SIG-M5 treated with dmso at 0.1 percent for 504 hours (cell line): ENCODE measurements around the gene CCND2.

Experiments used
- DNase-seq: peaks from one replicate; lab custom pipeline; 2025; ENCODE audit not compliant: unreplicated experiment; lab: John Stamatoyannopoulos, UW

Gene CCND2

DNA sequence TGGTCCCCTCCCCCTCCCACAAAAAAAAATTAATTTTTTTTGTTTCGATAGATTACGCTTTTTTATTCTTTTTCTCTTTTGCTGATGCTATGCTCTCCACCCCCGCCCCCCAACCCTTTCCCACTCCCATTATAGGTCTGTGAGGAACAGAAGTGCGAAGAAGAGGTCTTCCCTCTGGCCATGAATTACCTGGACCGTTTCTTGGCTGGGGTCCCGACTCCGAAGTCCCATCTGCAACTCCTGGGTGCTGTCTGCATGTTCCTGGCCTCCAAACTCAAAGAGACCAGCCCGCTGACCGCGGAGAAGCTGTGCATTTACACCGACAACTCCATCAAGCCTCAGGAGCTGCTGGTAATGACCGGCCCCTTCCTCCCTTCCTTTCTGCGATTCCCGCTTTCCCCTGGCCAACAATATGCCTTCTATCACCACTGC lies 2.3 kb downstream of the CCND2 start:
- no peak for DNase-seq

DNA sequence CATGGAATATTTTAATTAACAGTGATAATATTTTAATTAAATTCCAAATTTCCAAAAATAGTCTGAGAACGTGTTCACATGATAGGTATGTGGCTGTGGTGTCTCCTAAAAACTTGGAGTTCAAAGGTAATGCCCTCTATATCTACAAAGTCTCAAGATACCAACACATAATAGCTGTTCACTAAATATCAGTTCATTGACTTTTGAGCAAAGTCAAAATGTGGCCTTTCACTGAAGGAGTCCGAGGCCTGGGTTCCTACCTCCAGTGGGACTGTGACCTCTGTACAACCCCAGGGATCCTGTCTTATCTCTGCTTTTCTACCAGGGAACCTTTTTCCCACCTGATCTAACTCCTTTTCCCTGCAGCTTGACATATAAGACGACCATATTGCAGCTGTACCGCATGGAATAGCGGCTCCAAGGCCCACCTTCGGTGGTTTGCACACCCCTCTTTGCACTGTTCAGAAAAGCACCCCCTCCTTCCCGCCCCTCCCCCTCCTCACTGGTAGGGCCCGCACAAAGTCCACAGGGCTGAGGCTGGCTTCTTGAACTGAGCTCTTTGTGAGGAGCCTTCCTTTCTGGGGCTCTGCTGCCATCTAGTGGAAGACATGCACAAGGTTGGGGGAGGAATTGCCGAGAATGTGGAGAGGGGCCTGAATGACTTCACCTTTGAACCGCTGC lies 3.1 kb downstream of the CCND2 start:
- peak; percentile 80 for DNase-seq

DNA sequence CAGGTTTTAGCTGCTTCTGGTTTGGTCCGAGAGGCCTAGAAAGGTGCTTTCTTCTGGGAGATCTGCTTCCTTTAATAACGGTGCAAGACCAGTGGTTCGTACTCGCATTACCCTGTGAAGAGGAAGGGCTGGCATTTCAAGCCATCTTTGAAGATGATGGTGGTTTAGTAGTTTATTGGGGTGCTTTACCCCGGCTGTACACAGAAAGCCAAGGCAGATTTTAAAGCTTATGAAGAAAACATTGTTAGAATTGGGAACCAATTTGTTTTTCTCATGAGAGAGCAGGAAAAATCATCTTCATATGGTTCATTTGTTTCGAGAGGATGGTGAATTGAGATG lies 3.6 kb downstream of the CCND2 start:
- no peak for DNase-seq

DNA sequence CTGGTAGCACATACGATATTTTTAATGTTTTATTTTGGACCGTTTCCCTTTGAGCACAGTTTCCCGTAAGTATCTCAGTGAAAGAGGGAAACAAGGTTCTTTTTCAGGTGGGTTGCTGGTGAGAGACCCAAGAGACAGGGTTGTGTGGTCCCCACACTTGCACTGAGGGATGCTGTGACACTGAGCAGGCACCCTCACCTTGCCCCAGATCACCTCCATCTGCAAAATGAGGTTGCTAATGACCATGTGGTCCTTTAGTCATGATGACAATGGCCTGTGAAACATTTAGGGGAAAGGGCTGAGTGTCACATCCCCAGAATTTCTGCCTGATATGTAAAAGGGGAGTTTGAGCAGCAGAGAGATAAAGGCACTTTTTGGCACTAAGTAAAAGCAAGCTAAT lies 4.3 kb downstream of the CCND2 start:
- no peak for DNase-seq

DNA sequence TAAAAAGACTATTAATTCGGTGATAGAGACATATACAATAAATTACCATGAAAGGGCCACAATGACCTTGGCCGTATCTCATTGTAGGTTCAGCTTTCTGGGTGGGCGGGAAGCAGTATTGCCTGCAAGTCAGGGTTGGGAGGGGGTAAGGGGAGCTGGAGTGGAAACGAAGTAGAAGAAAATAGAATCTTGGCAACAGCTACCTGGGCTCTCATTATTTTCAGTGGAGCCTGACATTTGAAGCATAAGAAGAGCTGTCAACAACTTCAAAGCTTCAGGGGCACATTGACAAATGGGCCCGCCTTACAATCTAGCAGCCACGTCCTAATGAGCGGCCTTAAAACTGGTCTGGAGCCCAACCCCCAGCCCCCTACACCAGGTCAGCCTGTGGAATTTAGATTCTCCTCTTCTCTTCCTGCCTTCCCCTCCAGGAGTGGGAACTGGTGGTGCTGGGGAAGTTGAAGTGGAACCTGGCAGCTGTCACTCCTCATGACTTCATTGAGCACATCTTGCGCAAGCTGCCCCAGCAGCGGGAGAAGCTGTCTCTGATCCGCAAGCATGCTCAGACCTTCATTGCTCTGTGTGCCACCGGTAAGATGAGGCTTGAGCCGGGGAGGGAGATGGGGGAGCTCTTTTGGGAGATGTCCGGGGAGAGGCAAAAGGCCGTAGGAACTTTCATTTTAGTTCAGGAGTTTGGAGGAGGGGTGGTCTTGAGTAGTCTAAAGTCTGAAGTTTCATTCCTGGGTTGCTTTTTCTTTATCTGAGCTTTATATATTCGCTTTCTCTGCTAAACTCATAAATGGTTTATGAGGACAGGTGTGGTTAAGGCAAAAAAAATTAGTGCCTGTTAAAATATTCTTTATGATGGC lies 5.0 kb downstream of the CCND2 start:
- DNase-seq: peak; percentile 67

DNA sequence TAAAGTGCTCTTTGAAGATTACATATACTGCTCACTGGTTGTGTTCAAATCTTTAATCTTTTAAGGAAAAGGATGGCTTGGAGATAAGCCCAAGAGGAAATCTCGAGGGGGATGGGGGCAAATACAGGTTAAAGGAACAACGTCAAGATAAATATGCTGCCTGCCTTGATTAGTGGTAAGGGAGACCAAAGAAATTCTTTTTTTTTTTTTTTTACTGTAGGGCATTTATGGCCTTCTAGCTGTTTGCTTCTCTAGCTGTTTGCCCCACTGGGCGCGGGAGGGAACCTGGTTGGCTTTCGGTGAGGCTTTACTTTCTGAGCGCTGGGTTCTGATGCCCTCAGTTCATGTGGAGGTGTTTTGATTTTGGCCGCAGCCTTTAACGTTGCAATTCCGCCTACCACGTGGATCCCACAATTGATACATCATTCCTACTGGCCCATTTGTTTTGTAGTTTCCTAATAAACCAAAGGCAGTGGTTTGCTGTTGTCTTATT lies 5.7 kb downstream of the CCND2 start:
- DNase-seq: no peak

DNA sequence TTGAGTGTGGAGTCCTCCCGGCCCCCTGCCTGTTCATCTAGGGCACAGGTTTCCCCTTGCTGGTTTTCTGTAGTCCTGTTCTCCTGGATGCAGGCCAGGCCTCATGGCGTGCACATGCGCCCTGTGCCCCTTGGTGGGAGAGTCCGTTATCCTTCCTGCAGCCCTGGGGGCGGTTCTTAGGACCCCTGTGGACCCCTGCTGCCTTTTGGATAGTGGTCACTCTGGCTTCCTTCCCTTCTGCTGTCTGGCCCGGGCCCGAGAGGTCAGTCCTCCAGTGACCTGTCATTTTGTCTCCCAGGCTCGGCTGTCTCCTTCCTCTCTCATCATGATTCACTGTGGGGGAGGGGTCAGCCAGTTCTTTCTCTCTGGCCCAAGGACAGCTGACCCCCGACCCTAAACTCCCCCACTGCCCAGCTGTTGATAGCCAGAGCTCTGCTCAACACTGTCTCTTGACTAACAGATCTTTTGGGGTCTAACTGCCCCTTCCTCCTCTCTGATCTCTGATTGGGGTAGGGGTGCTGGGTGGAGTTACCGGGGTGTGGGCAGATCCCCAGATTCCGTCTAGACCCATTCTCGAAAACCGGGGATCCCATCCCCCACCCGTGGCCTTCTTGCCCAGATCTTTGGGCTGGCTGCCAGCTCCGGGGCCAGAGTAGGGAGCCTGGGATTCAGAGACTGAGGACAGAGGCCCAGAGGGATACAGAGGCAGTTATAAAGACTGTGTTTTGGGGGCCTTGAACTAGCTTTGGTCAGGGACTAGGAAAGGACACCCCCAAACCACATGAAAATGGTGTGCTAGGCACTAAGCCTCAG lies 7.0 kb downstream of the CCND2 start:
- DNase-seq: no peak

DNA sequence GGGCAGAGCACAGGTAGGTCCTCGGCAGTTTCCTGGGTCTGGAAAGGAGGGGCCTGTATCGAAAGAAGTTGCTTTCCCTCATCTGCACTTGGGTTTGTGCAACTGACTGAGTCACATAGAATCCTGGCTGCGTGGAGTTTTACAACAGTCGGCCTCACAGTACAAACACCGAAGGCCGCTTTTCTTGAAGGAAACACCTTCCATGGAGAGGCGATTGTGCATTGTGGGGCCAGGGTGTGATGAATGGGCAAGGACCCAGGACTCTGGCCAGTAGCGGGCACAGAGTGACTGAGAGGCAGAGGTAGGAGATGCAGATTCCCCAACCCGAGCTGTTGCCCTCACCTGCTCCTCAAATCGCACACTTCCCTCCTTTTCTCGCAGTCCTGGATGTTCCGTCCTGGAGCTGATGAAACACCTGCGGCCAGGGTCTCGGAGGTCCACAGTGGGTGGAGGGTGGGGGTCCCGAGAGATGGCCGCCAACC lies 7.7 kb downstream of the CCND2 start:
- DNase-seq: no peak

DNA sequence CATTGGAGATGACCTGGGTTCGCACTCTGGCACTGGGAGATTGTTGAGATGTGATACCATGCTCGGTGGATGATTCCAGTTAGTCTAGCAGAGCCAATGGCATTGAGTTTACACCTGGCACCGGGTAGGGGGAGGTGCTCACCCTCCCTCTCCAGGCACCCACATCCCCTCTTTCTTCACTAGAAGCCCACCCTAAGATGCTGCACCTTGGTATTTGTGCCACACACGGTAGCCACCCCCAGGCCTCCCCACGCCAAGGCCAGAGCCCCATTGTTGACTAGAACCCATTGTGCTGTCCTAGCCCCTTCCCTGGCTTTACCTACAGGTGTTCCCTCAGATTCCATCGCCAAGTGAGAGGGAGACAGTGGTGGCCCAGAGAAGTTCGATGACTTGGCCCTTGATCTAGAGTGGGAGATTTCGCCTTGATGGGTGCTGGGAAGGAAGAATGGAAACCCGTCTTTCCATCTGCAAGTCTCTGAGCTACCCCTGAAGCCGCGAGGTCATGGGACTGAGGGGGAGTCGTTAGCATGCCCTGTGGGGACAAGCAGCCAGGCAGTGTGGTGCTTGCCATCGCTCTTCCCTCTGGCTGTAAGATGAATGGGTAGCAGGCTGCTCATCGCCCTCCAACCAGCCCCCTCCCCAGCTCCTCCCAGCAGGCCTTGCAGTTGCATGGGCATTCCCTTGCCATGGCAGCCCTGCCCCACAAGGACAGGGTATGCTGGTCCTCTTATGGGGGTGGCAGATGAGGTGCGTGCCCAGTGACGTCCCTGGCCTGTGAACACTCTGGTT lies 8.7 kb downstream of the CCND2 start:
- no peak for DNase-seq

DNA sequence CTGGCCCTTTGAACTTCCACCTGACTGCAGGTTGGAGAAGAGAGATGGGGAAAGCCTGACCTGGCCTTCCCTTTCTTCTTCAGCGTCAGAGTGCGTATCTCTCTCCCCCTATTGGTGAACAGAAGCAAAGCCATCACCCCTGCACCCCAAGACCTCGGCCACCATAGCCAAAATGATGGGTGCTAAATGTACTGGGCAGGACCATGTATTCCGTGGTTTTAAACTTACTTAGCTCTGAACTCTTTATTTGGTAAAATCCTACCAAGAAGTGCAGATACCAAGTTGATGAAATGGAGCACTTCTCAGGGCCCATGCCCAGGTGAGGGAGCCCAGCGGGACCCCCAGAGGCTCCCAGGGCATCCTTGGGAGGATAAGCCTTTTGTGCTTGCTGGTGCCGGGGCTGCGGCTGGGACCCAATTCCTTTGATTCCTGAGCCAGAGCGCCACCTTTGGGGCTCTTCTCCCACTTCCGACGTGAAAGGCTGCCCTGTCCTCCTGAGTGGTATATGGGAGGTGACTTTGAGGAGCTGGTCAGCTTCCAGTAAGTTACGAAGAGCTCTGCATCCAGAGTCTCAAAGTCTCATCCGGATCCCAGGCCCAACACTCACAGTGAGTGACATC lies 9.4 kb downstream of the CCND2 start:
- no peak for DNase-seq

DNA sequence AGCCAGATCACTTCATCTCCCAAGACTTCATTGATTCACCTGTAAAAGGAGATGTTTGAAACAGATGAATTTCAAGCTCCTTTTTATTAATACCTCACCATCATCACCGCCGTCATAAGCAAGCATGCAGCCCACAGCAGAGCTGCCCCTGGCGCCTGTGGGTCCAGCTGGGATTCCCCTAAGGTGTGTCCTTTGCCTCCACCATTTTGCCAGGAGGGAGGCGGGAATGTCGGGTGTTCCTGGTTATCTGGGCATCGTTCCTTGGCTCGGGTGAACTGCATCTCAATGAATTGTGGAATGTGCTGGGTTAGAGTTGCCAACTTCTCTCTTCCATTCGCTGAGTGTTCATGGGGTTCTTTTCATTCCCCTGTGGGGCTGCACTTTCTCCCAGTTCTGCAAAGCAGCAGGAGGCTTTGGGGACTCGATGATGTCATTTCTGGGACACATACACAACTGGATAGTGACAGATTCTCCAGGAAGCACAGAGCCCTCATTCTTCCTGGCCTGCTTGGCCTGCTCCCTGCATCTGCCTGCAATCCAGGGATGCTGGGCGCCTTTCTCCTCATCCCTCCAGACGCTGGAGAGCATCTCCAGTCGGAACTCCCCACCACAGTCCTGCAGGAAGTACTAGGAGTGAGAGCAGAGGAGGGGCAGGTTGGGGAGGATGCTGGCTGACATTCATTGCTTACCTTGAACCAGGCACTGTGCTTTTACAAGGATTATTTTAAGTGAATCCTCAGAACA lies 10.1 kb downstream of the CCND2 start:
- no peak for DNase-seq

DNA sequence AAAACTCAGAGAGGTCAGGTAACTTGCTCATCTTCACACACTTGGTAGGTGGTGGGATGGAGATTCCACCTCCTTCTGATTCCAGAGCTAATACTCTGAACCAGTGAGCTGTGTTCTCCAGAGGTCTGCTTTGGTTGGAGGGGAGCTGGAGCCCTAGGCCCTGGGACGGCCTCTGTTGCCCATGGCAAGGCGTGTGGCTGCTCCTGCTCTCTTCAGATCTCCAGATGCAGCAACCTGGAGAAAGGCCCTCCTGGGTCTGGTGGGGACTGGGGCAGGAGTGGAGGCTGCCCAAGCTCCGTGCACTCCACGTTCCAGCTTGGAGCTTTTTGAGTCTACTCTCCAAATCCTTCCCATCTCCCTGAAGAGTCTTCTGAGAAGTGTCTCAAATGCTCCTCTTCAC lies 10.7 kb downstream of the CCND2 start:
- DNase-seq: no peak

DNA sequence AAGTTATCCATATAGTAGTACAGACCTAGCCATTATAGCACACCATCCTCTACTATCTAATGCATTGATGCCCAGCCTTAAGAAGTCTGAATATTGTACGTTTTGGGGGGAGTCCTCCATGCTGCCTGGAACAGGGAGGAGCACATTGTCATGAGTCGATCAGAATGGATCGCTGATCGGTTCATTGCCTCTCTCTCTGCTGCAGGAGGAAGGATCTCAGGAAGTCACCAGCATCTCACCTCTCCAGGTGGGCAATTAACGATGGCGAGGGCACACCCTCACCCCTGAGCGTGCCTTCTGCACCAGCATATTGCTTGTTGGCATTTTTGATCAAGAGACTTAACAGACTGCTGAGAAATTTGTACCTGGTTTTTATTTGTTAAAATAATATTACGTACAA lies 11.5 kb downstream of the CCND2 start:
- no peak for DNase-seq

DNA sequence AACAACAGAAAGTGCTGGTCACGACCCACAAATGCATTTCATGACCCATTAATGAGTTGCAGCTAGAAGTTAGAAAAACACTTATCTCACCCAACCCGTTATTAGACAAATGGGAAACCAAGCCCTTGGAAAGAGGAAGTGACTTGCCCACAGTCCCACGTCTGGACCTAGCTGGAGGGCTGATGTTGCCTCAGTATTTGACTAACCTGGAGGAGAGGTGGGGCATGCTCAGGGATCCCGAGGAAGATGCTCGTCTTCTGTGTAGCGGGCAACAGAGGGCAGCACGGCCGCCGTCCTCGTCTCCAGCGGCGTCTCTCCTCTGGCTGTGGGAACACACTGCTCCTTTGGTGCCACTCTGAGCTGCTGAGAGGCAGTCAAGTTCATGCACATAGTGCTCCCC lies 12.7 kb downstream of the CCND2 start:
- DNase-seq: peak; percentile 38

DNA sequence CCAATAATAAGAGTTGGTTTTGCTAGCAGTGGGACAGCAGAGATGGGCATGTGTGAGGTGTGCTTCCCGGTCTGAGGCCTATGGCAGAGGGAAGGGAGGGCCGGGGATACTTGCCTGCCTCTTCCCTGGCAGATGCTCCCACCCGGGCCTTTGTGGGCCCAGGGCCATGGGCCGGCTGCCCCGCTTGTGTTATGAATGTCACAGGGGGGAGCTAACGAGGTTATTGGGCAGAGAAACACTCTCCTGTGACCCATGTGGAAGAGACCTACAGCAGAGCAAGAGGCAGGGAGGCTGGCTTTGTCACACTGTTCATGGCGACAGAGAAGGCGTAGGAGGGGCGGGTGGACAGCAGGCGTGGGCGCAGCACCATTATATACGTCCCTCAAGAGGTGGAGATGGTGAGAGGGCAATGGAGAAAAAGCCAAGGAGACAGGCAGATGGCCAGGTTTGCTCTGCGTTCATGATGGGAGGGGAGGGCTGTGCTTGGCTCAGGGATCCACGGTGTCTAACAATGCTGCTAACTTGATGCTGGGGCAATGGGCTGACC lies 13.3 kb downstream of the CCND2 start:
- no peak for DNase-seq

DNA sequence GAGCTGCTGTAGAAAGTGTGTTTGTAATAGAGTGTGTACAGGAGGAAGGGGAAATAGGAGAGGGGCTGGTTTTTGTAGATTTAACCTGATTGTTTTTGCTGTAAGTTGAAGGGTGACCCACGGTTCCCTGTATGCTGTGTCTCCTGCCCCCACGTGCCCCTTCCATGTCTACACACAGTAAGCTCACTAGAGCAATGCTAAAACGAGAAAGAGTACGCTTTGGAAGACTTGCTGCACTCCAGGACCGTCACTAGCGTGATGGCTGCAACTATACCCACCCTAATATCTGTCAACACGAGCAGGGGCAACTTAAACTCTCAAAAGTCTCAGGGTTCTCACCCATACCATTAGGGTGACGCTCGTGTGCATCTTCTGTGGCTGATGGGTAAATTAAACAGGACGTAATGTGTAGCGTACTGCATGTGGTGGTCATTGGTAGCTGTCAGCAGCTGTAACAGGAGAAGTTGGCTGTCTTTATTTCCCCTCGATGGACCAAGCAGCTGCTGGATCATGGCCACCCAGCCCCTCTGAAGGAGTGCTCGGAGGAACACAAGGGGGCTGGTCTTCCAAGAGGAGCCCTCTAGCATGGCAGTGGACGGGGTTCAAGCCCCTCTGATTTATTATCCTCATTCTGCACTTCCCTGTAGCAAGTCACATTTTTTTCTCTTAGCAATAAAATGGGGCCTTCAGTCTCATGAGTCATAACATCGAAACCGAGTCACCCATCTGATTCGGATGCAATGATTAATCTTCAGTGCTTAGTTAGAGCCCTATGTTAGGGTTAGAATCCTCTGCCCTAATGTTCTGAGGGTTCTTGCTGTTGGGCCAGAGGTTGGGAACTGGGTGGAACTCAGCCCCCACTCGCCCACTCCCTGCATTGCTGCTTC lies 14.0 kb downstream of the CCND2 start:
- peak; percentile 22 for DNase-seq

DNA sequence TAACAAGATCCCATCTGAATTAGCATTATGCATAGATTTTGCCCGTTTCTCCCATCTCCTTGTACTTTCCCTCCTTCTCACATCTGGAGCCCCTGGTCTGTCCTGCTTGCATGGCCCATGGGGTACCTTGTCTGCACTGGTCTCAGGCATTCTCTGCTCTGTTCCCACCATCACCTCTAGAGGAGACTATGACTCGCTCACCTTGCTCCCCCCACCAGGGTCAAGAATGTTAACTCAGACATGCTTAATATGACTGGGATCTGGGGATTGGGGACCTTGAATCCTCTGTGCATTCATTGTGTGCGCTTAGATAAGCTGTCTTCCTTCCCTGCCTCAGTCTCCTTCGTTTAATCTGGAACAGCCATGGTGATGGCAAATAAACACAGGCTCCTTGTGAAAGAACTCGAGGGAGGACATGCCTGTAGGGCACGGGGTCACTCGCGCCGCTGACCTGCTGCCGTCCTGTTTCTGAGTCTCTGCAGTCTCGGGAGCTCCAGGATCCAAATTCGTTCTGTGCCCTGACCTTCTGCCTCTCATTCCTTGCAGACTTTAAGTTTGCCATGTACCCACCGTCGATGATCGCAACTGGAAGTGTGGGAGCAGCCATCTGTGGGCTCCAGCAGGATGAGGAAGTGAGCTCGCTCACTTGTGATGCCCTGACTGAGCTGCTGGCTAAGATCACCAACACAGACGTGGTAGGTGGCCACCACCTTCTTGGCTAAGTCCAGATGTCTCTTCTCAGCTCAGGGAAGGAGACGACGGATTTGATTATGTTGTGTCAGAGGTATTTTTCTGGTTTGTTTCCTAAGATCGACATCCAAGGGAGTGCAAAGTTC lies 15.0 kb downstream of the CCND2 start:
- peak; percentile 39 for DNase-seq
